RCC 7860 (cell line): ENCODE results near the gene TIFAB.

Source experiments
- DNase-seq: peaks from one replicate; pipeline ENCODE4 v3.0.0-alpha.2; 2015; ENCODE audit warnings: low spot score
- FAIRE-seq: peaks from 2 replicates; lab custom pipeline; 2012; peaks lifted over from hg19 to GRCh38; lab: Jason Lieb, UNC

TIFAB gene

GRCh38 chr5:135429301-135430134, 22.6 kb downstream of the TIFAB start:
- DNase-seq: no peak
- FAIRE-seq: no peak

GRCh38 chr5:135428586-135428985, 23.6 kb downstream of the TIFAB start:
- DNase-seq: no peak
- no peak for FAIRE-seq

- no peak for FAIRE-seq
Measured at GRCh38 chr5:135426102-135427082, 25.8 kb downstream of the TIFAB start.

GRCh38 chr5:135425641-135426040, 26.5 kb downstream of the TIFAB start:
- DNase-seq: no peak
- no peak for FAIRE-seq

More at GRCh38 chr5:135426102-135427082, 25.8 kb downstream of the TIFAB start:
- DNase-seq: peak; percentile 26

GRCh38 chr5:135423846-135424168, 28.3 kb downstream of the TIFAB start:
- no peak for DNase-seq
- no peak for FAIRE-seq

GRCh38 chr5:135423146-135423845, 28.9 kb downstream of the TIFAB start:
- DNase-seq: peak; percentile 37
- no peak for FAIRE-seq

- peak; percentile 75 for FAIRE-seq
Measured at GRCh38 chr5:135422419-135422818, 29.7 kb downstream of the TIFAB start.

GRCh38 chr5:135417083-135417482, 35.1 kb downstream of the TIFAB start:
- no peak for FAIRE-seq
- DNase-seq: no peak

More at GRCh38 chr5:135422419-135422818, 29.7 kb downstream of the TIFAB start:
- DNase-seq: no peak

- FAIRE-seq: no peak
- DNase-seq: no peak
Measured at GRCh38 chr5:135405082-135405481, 47.1 kb downstream of the TIFAB start.

- FAIRE-seq (no peak), DNase-seq (no peak)
Measured at GRCh38 chr5:135402031-135402430, 50.1 kb downstream of the TIFAB start.

- DNase-seq (no peak), FAIRE-seq (no peak)
Measured at GRCh38 chr5:135400866-135401265, 51.3 kb downstream of the TIFAB start.

GRCh38 chr5:135399794-135400542, 52.2 kb downstream of the TIFAB start:
- DNase-seq (no peak), FAIRE-seq (no peak)

GRCh38 chr5:135398855-135399793, 53.0 kb downstream of the TIFAB start, which contains the start of gene MACROH2A1:
MACROH2A1 (minus strand) TSS chr5:135399231; CDS start chr5:135389093, 10,138 bp downstream.
- DNase-seq (peak; percentile 64), FAIRE-seq (no peak)

GRCh38 chr5:135398160-135398854, 53.8 kb downstream of the TIFAB start:
- DNase-seq (peak; percentile 26), FAIRE-seq (no peak)
